ENCODE results near the gene CACNG1. TPM values are rescaled to one million over a fixed set of nuclear protein-coding genes. Genes with fewer than 3 reads are reported as not detected.

CACNG1 gene
- polyA plus RNA-seq, 1 donor from 2014 or later, result 0.77 TPM

GRCh38 chr17:67041941-67042899, 2.1 kb upstream of the CACNG1 start:
- H3K79me2 ChIP-seq (replicated peaks; ENCODE audit: insufficient read depth, low read length), result no peaks in the 10 kb centered on the region
- H3K9me3 ChIP-seq (ENCODE audit: low read length), result no peaks in the 10 kb centered on the region
- peak overlapping the region; percentile 9 for H3K4me3 ChIP-seq (ENCODE audit: low read length)
- no peak overlapping the region for H3K4me2 ChIP-seq (ENCODE audit: low read length)
- no peaks in the 10 kb centered on the region for H3K27me3 ChIP-seq (ENCODE audit: insufficient read depth, low read depth, low read length)
- peak overlapping the region; percentile 59 for H3K27ac ChIP-seq (ENCODE audit: low read length)
- no peaks in the 10 kb centered on the region for H3K9me2 ChIP-seq (ENCODE audit: insufficient read depth, low read length)
- no peaks in the 10 kb centered on the region for H4K20me1 ChIP-seq (ENCODE audit: insufficient read depth)
- no peaks in the 10 kb centered on the region for H3K36me3 ChIP-seq (ENCODE audit: insufficient read depth, low read length)
- H3F3A ChIP-seq (ENCODE audit: insufficient read depth, low read length, poor library complexity, severe bottlenecking), result no peaks in the 10 kb centered on the region
- peak overlapping the region; percentile 30 for H3K9ac ChIP-seq (ENCODE audit: low read length)
- TF ChIP-seq TAF1 (IDR thresholded peaks at IDR 0.05; ENCODE audit: low read depth) (no peak), EZH2 (IDR thresholded peaks at IDR 0.05; ENCODE audit: borderline replicate concordance, insufficient read depth, low read length, poor library complexity, severe bottlenecking) (no peak), MXI1 (conservative IDR thresholded peaks at IDR 0.05; ENCODE audit: poor library complexity, severe bottlenecking) (no peak), RAD21 (conservative IDR thresholded peaks at IDR 0.05) (no peak), EP300 (conservative IDR thresholded peaks at IDR 0.05; ENCODE audit: poor library complexity, severe bottlenecking) (peak; percentile 85), SMC3 (conservative IDR thresholded peaks at IDR 0.05; ENCODE audit: poor library complexity) (no peak), REST (IDR thresholded peaks at IDR 0.05; ENCODE audit: borderline replicate concordance) (no peak), POLR2AphosphoS5 (IDR thresholded peaks at IDR 0.05) (peak; percentile 76)
- TF ChIP-seq, protein P1, sequence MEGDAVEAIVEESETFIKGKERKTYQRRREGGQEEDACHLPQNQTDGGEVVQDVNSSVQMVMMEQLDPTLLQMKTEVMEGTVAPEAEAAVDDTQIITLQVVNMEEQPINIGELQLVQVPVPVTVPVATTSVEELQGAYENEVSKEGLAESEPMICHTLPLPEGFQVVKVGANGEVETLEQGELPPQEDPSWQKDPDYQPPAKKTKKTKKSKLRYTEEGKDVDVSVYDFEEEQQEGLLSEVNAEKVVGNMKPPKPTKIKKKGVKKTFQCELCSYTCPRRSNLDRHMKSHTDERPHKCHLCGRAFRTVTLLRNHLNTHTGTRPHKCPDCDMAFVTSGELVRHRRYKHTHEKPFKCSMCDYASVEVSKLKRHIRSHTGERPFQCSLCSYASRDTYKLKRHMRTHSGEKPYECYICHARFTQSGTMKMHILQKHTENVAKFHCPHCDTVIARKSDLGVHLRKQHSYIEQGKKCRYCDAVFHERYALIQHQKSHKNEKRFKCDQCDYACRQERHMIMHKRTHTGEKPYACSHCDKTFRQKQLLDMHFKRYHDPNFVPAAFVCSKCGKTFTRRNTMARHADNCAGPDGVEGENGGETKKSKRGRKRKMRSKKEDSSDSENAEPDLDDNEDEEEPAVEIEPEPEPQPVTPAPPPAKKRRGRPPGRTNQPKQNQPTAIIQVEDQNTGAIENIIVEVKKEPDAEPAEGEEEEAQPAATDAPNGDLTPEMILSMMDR (IDR thresholded peaks at IDR 0.05; ENCODE audit: poor library complexity, severe bottlenecking), result no peak
- H2AFZ ChIP-seq (ENCODE audit: low read depth, low read length), result no peak overlapping the region

DNA sequence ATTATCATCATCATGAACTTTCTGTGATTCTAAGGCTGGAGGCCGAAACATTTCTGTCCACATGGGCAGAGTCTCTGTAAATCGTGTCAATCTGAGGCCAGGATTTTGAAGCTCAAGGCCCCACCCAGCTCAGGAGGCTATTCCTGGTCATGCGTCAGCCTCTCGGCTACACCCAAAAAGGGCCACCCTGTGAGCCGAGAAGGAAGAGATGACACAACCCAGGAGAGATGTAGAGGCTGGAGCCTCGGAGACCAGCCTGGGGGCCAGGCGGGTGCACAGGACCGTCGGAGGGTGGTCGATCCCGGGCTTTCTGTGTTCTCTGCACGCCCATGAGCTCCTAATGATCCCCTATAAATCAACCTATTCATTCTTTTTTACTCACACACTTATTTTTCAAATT, 1.1 kb upstream of the CACNG1 start:
- TF ChIP-seq REST (IDR thresholded peaks at IDR 0.05; ENCODE audit: borderline replicate concordance) (no peak), SMC3 (conservative IDR thresholded peaks at IDR 0.05; ENCODE audit: poor library complexity) (no peak), EZH2 (IDR thresholded peaks at IDR 0.05; ENCODE audit: borderline replicate concordance, insufficient read depth, low read length, poor library complexity, severe bottlenecking) (no peak), TAF1 (IDR thresholded peaks at IDR 0.05; ENCODE audit: low read depth) (no peak), MXI1 (conservative IDR thresholded peaks at IDR 0.05; ENCODE audit: poor library complexity, severe bottlenecking) (no peak), RAD21 (conservative IDR thresholded peaks at IDR 0.05) (no peak)
- TF ChIP-seq, protein P1 (IDR thresholded peaks at IDR 0.05; ENCODE audit: poor library complexity, severe bottlenecking), result no peak
- H2AFZ ChIP-seq (ENCODE audit: low read depth, low read length), result no peak overlapping the region
- H3K79me2 ChIP-seq (replicated peaks; ENCODE audit: insufficient read depth, low read length), result no peaks in the 10 kb centered on the region
- H3K27ac ChIP-seq (ENCODE audit: low read length), result peak overlapping the region; percentile 59
- no peaks in the 10 kb centered on the region for H3K9me2 ChIP-seq (ENCODE audit: insufficient read depth, low read length)
- H3K4me3 ChIP-seq (ENCODE audit: low read length), result peak overlapping the region; percentile 9
- no peak overlapping the region for H3K4me2 ChIP-seq (ENCODE audit: low read length)
- H3K9me3 ChIP-seq (ENCODE audit: low read length), result no peaks in the 10 kb centered on the region
- no peaks in the 10 kb centered on the region for H3K27me3 ChIP-seq (ENCODE audit: insufficient read depth, low read depth, low read length)
- H3F3A ChIP-seq (ENCODE audit: insufficient read depth, low read length, poor library complexity, severe bottlenecking), result no peaks in the 10 kb centered on the region
- no peak overlapping the region for H3K9ac ChIP-seq (ENCODE audit: low read length)
- H3K36me3 ChIP-seq (ENCODE audit: insufficient read depth, low read length), result no peaks in the 10 kb centered on the region
- H4K20me1 ChIP-seq (ENCODE audit: insufficient read depth), result no peaks in the 10 kb centered on the region

Data from neural cell (in vitro differentiated cells).